Spinal cord (tissue), 10 donors: ENCODE data around the gene SLC4A2. TPM values are rescaled to one million over a fixed set of nuclear protein-coding genes. Genes with fewer than 3 reads are reported as not detected.

Experiments
- DNase-seq, 6 donors: peaks; one replicate each; pipeline versions ENCODE4 v3.0.0 to v3.0.0-alpha.2; 2013 to 2015; ENCODE audit warnings: low spot score in 6 of 6, low read depth in 4 of 6
- H3K27ac ChIP-seq: one replicate; pipeline ENCODE4 v1.5.1; 2013; ENCODE audit warnings: low read depth, low read length, control low read depth
- H3K27me3 ChIP-seq: one replicate; pipeline ENCODE4 v1.6.1; 2013; ENCODE audit warnings: low read length; ENCODE audit not compliant: control insufficient read depth, insufficient read depth
- H3K36me3 ChIP-seq: one replicate; pipeline ENCODE4 v1.6.1; 2013; ENCODE audit warnings: low read length; ENCODE audit not compliant: control insufficient read depth, insufficient read depth
- H3K4me1 ChIP-seq: one replicate; pipeline ENCODE4 v1.6.1; 2013; ENCODE audit warnings: low read length; ENCODE audit not compliant: control insufficient read depth, insufficient read depth
- H3K4me3 ChIP-seq: one replicate; pipeline ENCODE4 v1.5.1; 2013; ENCODE audit warnings: low read depth, low read length, control low read depth
- H3K9me3 ChIP-seq: one replicate; pipeline ENCODE4 v1.6.1; 2013; ENCODE audit warnings: low read length; ENCODE audit not compliant: control insufficient read depth, insufficient read depth
- WGBS: methylation state at CpG from one replicate; pipeline ENCODE4 v1.1.5; 2013; ENCODE audit warnings: missing lambda C conversion rate; ENCODE audit not compliant: insufficient coverage; 5-methylcytosine and 5-hydroxymethylcytosine counted together
- polyA plus RNA-seq, 2 donors: library from polyadenylated mRNA; unstranded; fragments of 120-200 nt; gene quantifications; one replicate each; pipeline ENCODE4 v1.2.1, GENCODE V29; 2013; ENCODE audit not compliant: insufficient read length in 2 of 2
- total RNA-seq, 2 donors: library from RNA; depleted of rRNA in 1 of 2; stranded (reverse); fragments of 120-200 nt in 1 of 2; fragments of >200 nt in 1 of 2; gene quantifications; one replicate each; pipeline versions ENCODE4 v1.2.3 to v1.2.4, GENCODE V29; 2013 to 2014
- donor health status: healthy.

SLC4A2 gene
- total and polyA plus RNA-seq, 4 donors, result 27.5 to 101 (median 79.5) TPM

DNA sequence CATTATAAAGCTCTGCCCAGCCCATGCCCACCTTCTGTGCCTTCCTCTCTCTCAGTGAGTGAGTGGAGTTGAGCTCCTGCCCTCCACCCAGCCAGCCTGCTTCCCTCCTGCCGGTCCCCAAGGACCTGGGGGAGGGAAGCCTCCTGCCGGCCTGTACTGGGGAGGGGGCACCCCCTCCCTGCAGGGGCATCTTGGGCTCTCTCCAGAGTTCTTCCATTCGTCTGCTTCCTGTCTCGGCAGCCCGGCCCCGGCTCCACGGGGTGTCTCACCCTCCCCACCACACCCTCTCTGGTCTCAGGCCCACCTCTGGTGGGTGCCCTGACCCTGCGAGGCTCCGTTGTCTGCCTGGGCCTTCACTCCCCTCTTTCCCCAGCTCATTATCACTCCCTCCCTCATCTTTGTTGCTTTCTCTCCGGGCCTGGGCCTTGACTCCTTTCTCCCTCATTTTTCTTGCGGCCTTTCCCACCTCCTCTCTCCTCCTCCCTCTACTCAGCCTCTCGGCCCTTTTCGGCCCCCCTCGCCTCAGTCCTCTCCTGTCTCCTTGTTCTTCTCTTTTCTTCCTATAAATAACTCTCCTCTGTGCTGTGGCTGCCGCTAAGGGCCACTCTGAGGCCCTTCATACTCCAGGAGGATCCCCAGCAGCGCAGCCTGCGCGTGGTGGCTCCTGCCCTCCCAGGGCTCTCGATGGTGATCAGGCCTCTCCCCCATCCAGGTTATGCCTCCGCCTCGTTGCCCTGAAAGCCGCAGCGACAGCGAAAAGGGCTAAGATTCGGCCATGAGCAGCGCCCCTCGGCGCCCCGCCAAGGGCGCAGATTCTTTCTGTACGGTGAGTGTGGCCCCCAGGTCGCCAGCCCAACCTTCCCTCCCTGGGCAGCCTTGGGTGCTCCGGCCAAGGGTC is 2.1 kb downstream of the SLC4A2 start:
- peaks cover 62% of the 10 kb centered on the region for H3K4me1 ChIP-seq
- peak overlapping the region; percentile 61 for H3K27ac ChIP-seq
- H3K27me3 ChIP-seq, result peaks cover 2% of the 10 kb centered on the region
- peaks cover 39% of the 10 kb centered on the region for H3K36me3 ChIP-seq
- H3K9me3 ChIP-seq, result no peaks in the 10 kb centered on the region
- 35% methylated on average over 32 of the region's 33 CpGs for WGBS
- H3K4me3 ChIP-seq, result peak overlapping the region; percentile 78
- DNase-seq, result no peak

DNA sequence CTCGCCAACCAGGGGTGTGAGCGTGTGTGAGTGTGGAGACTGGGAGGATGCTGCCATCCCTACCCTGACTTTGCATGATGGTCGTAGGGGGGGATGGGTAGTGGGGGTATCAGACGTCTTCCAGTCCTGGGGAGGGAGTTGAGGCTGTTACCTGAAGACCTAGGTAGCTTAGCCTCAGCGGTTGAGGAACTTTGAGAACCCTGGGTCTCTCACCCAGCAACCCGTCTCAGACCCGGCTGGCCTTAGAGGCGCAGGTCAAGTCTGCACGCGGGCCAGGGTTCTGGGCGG is 2.7 kb downstream of the SLC4A2 start:
- Histone ChIP-seq H3K36me3 (peaks cover 45% of the 10 kb centered on the region), H3K27me3 (peaks cover 2% of the 10 kb centered on the region), H3K4me3 (no peak overlapping the region), H3K9me3 (no peaks in the 10 kb centered on the region), H3K27ac (no peak overlapping the region), H3K4me1 (peaks cover 56% of the 10 kb centered on the region)
- no peak for DNase-seq
- WGBS, result 52% methylated on average over 10 of the region's 11 CpGs

DNA sequence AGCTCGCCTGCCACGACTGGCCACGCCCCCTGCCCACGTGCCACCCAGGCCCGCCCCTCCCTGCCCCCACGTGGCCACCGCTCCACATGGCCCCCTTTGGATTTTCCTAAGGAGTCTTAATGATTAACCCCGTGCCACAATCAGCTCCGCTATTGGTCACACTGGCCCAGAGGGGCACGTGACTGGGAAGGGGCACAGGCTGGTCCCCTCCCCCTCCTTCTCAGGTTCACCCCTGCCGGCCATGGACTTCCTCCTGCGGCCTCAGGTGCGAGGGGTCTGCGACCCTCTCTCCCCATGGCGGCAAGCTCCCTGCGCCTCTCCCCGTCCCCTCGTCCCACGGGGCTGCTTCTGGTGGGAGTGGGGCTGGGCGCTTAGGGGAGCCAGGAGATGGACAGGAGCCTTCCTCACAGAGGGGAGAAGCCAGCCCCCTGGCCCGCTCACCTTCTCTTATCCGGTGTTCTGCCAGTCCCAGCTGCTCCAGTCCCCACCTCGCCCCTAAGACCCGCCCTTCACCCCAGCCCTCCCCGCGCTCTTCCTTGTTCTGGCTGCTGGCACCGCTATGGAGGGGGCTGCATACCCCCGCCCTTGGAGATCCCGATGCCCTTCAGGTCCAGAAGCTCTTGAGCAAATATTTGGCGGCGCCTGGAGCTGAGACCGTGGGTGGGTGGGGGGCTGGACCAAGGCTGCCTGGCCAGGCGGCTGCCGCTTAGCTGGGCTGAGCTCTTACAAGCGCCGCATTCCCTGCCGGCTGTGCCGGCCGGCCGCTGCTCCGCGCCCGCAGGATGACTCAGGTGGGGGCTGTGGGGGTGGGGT is 3.2 kb downstream of the SLC4A2 start:
- DNase-seq, result peak in 2 of 6 donors; percentile 35 to 72
- Histone ChIP-seq H3K27ac (no peak overlapping the region), H3K4me3 (peak overlapping the region; percentile 5), H3K36me3 (peaks cover 50% of the 10 kb centered on the region), H3K4me1 (peaks cover 50% of the 10 kb centered on the region), H3K27me3 (peaks cover 2% of the 10 kb centered on the region), H3K9me3 (no peaks in the 10 kb centered on the region)
- WGBS, result 21% methylated on average over 23 of the region's 43 CpGs

- no peak overlapping the region for H3K27ac ChIP-seq
- no peak overlapping the region for H3K4me3 ChIP-seq
- peaks cover 2% of the 10 kb centered on the region for H3K27me3 ChIP-seq
- H3K4me1 ChIP-seq, result peaks cover 47% of the 10 kb centered on the region
- DNase-seq, result no peak
- 39% methylated on average over 10 of the region's 11 CpGs for WGBS
- H3K9me3 ChIP-seq, result no peaks in the 10 kb centered on the region
- H3K36me3 ChIP-seq, result peaks cover 55% of the 10 kb centered on the region
Observed at GRCh38 chr7:151063212-151063561, 3.8 kb downstream of the SLC4A2 start.

DNA sequence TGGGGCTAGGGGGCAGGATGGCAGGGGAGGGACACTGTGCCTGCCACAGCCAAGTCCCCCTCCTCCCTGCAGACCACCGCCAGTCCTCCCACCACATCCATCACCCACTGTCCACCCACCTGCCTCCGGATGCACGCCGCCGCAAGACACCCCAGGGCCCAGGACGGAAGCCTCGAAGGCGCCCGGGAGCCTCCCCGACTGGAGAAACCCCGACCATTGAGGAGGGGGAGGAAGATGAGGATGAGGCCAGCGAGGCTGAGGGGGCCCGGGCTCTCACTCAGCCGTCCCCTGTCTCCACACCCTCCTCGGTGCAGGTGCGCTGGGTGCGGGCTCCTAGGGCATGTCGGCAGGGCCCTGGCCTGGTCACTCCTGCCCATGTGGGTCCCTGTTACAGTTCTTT is 5.1 kb downstream of the SLC4A2 start:
- Histone ChIP-seq H3K36me3 (peaks cover 59% of the 10 kb centered on the region), H3K9me3 (no peaks in the 10 kb centered on the region), H3K27ac (no peak overlapping the region), H3K4me1 (peaks cover 36% of the 10 kb centered on the region), H3K27me3 (peaks cover 2% of the 10 kb centered on the region), H3K4me3 (no peak overlapping the region)
- WGBS, result 95% methylated on average over 15 of the region's 18 CpGs
- DNase-seq, result no peak

DNA sequence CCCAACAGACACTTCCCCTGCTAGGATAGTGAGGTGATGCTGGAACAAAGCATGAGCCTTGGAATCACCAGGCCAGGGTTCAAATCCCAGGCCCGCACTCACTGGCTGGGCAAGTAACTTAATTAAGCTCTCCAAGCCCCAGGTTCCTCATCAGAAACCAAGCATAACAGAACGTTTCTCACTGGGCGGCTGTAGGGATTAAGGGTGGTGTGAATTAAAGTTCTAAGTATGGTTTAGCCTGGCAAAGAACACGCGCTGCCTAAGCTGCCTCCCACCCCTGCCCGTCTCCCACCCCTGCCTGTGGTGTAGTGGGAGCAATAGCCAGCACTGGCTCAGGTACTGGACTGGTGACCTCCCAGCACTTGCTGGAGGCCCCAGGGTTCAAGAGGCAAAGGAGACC is 5.6 kb downstream of the SLC4A2 start:
- H3K9me3 ChIP-seq, result no peaks in the 10 kb centered on the region
- H3K27ac ChIP-seq, result no peak overlapping the region
- peaks cover 65% of the 10 kb centered on the region for H3K36me3 ChIP-seq
- no peak for DNase-seq
- H3K4me1 ChIP-seq, result peaks cover 33% of the 10 kb centered on the region
- 83% methylated on average over 2 of the region's 6 CpGs for WGBS
- H3K4me3 ChIP-seq, result no peak overlapping the region
- peaks cover 2% of the 10 kb centered on the region for H3K27me3 ChIP-seq

DNA sequence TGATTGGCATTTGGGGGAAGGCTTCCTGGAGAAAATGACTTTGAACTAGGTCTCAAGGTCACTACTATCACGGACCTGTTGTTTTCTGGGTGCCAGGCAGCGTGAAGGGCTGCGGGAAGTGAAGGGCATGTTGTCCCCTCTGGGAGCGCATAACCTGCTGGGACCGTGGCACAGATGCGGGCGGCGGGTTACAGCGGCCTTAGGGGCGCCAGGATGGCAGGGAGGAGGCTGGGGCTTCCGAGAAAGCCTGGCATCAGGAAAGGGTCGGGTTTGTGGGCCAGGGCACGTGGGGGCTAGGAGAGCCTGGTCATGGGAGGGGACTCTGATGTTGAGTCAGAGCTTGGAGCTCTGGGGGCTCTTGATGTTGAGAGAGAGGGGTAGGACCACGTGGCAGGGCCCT is 6.1 kb downstream of the SLC4A2 start:
- no peak overlapping the region for H3K4me3 ChIP-seq
- DNase-seq, result no peak
- WGBS, result 94% methylated on average over 14 of the region's 14 CpGs
- peaks cover 27% of the 10 kb centered on the region for H3K4me1 ChIP-seq
- H3K9me3 ChIP-seq, result no peaks in the 10 kb centered on the region
- peaks cover 2% of the 10 kb centered on the region for H3K27me3 ChIP-seq
- H3K36me3 ChIP-seq, result peaks cover 70% of the 10 kb centered on the region
- H3K27ac ChIP-seq, result no peak overlapping the region

- H3K27me3 ChIP-seq, result peaks cover 2% of the 10 kb centered on the region
- H3K4me3 ChIP-seq, result no peak overlapping the region
- no peak overlapping the region for H3K27ac ChIP-seq
- no peaks in the 10 kb centered on the region for H3K9me3 ChIP-seq
- WGBS, result 92% methylated on average over 39 of the region's 39 CpGs
- peaks cover 79% of the 10 kb centered on the region for H3K36me3 ChIP-seq
- peaks cover 18% of the 10 kb centered on the region for H3K4me1 ChIP-seq
- DNase-seq, result no peak
Observed at GRCh38 chr7:151066273-151066974, 7.0 kb downstream of the SLC4A2 start.

GRCh38 chr7:151068069-151068773 is 8.8 kb downstream of the SLC4A2 start:
- Histone ChIP-seq H3K4me3 (no peak overlapping the region), H3K36me3 (peaks cover 79% of the 10 kb centered on the region), H3K9me3 (no peaks in the 10 kb centered on the region), H3K27ac (no peak overlapping the region), H3K4me1 (peaks cover 2% of the 10 kb centered on the region), H3K27me3 (no peaks in the 10 kb centered on the region)
- DNase-seq, result no peak
- 83% methylated on average over 11 of the region's 12 CpGs for WGBS
